GM21423 (cell line): ENCODE results near the gene GALNT1.

Experiments
- ATAC-seq: cut with Tn5 transposase; IDR thresholded peaks from one replicate; pipeline ENCODE4 v1.9.1; 2021; ENCODE audit warnings: mild to moderate bottlenecking, moderate library complexity; ENCODE audit not compliant: unreplicated experiment

Gene GALNT1

GRCh38 chr18:35711227-35711626 is 129.7 kb downstream of the GALNT1 start:
- ATAC-seq, result no peak

- no peak for ATAC-seq
Observed at GRCh38 chr18:35713545-35713944, 132.0 kb downstream of the GALNT1 start.

- no peak for ATAC-seq
Observed at GRCh38 chr18:35714539-35714938, 133.0 kb downstream of the GALNT1 start.

- ATAC-seq, result no peak
Observed at GRCh38 chr18:35715139-35715538, 133.6 kb downstream of the GALNT1 start.

GRCh38 chr18:35716169-35716831 is 134.8 kb downstream of the GALNT1 start:
- no peak for ATAC-seq

GRCh38 chr18:35717182-35717581 is 135.6 kb downstream of the GALNT1 start:
- ATAC-seq, result no peak

GRCh38 chr18:35721431-35722081 is 140.0 kb downstream of the GALNT1 start:
- ATAC-seq, result no peak

- no peak for ATAC-seq
Observed at GRCh38 chr18:35728676-35729075, 147.1 kb downstream of the GALNT1 start.

GRCh38 chr18:35729991-35730668 is 148.6 kb downstream of the GALNT1 start:
- ATAC-seq, result no peak

GRCh38 chr18:35730691-35731370 is 149.3 kb downstream of the GALNT1 start:
- no peak for ATAC-seq

- no peak for ATAC-seq
Observed at GRCh38 chr18:35731701-35732100, 150.2 kb downstream of the GALNT1 start.

- ATAC-seq, result no peak
Observed at GRCh38 chr18:35732162-35732561, 150.6 kb downstream of the GALNT1 start.

- ATAC-seq, result no peak
Observed at GRCh38 chr18:35732636-35733035, 151.1 kb downstream of the GALNT1 start.

GRCh38 chr18:35733408-35733807 is 151.9 kb downstream of the GALNT1 start:
- ATAC-seq, result no peak

GRCh38 chr18:35736696-35737095 is 155.2 kb downstream of the GALNT1 start:
- ATAC-seq, result no peak

GRCh38 chr18:35739778-35740177 is 158.2 kb downstream of the GALNT1 start:
- ATAC-seq, result no peak

- ATAC-seq, result no peak
Observed at GRCh38 chr18:35740656-35741055, 159.1 kb downstream of the GALNT1 start.

GRCh38 chr18:35743916-35744315 is 162.4 kb downstream of the GALNT1 start:
- ATAC-seq, result no peak

GRCh38 chr18:35745814-35746213 is 164.3 kb downstream of the GALNT1 start:
- no peak for ATAC-seq

- no peak for ATAC-seq
Observed at GRCh38 chr18:35746826-35747339, 165.3 kb downstream of the GALNT1 start.

- no peak for ATAC-seq
Observed at GRCh38 chr18:35747894-35748472, 166.4 kb downstream of the GALNT1 start.
